Stimulated activated CD4-positive, alpha-beta T cell treated with anti-CD3 and anti-CD28 coated beads, Interleukin-15, amount 100 ng/mL, for 48 hours (primary cell): ENCODE results near the gene ITGA3.
A peak's percentile ranks its signal among the peaks of the same experiment; 100 is the strongest.
"Not testable (repeated sequence)": the region's sequence is repeated elsewhere in the genome, so short reads cannot be mapped to it uniquely, and the experiment has no call there.

Experiments
- DNase-seq, 2 donors: peaks; one replicate each; pipeline ENCODE4 v3.0.0-alpha.2; 2020; ENCODE audit warnings: low read depth in 2 of 2

ITGA3 gene

GRCh38 chr17:50035421-50035879 lies 20.5 kb upstream of the ITGA3 start:
- no peak for DNase-seq

- no peak for DNase-seq
These were observed 20.0 kb upstream of the ITGA3 start for GRCh38 chr17:50035945-50036344.

- DNase-seq, result no peak
These were observed 19.3 kb upstream of the ITGA3 start for GRCh38 chr17:50036455-50037261.

GRCh38 chr17:50037321-50038107 lies 18.4 kb upstream of the ITGA3 start:
- no peak for DNase-seq

GRCh38 chr17:50039058-50039457 lies 16.9 kb upstream of the ITGA3 start:
- no peak for DNase-seq

- not testable (repeated sequence) for DNase-seq
These were observed 15.4 kb upstream of the ITGA3 start for GRCh38 chr17:50040496-50040895.

- DNase-seq, result no peak
These were observed 13.7 kb upstream of the ITGA3 start for GRCh38 chr17:50042211-50042610.

GRCh38 chr17:50043290-50044148 lies 12.4 kb upstream of the ITGA3 start:
- no peak for DNase-seq

- DNase-seq, result no peak
These were observed 11.4 kb upstream of the ITGA3 start for GRCh38 chr17:50044483-50044882.

- DNase-seq, result no peak
These were observed 10.8 kb upstream of the ITGA3 start for GRCh38 chr17:50045154-50045553.

- no peak for DNase-seq
These were observed 9.7 kb upstream of the ITGA3 start for GRCh38 chr17:50046179-50046578.

GRCh38 chr17:50046667-50047066 lies 9.2 kb upstream of the ITGA3 start:
- DNase-seq, result no peak

GRCh38 chr17:50047083-50047482 lies 8.8 kb upstream of the ITGA3 start:
- no peak for DNase-seq

- DNase-seq, result no peak
These were observed 8.3 kb upstream of the ITGA3 start for GRCh38 chr17:50047488-50048126.

- DNase-seq, result no peak
These were observed 7.7 kb upstream of the ITGA3 start for GRCh38 chr17:50048146-50048720.

GRCh38 chr17:50048988-50049387 lies 6.9 kb upstream of the ITGA3 start:
- DNase-seq, result no peak

GRCh38 chr17:50049636-50050035 lies 6.3 kb upstream of the ITGA3 start:
- no peak for DNase-seq

GRCh38 chr17:50050431-50051032 lies 5.4 kb upstream of the ITGA3 start:
- DNase-seq, result no peak

GRCh38 chr17:50051082-50051576 lies 4.8 kb upstream of the ITGA3 start:
- peak; percentile 78 for DNase-seq

- DNase-seq, result no peak
These were observed 4.3 kb upstream of the ITGA3 start for GRCh38 chr17:50051606-50052005.
